Stomach (tissue), 4 donors: ENCODE measurements around the gene CCBE1.

ENCODE experiments used
- EP300 ChIP-seq: sonication (generic); formaldehyde crosslinking; IDR thresholded peaks from one replicate; pipeline ENCODE4 v1.6.1; 2017; ENCODE audit warnings: antibody characterized with exemption
- POLR2A ChIP-seq, 4 donors: fragments of 450-650 bp; IDR thresholded peaks; one replicate each; pipeline ENCODE4 v1.6.1; 2016; ENCODE audit warnings: antibody characterized with exemption in 4 of 4, control low read depth in 2 of 4, mild to moderate bottlenecking in 1 of 4, moderate library complexity in 1 of 4
- POLR2AphosphoS5 ChIP-seq, 3 donors: sonication (generic); formaldehyde crosslinking; IDR thresholded peaks; one replicate each; pipeline ENCODE4 v1.6.1; 2016; ENCODE audit warnings: antibody characterized with exemption in 3 of 3
- TF ChIP-seq, protein P1 (sequence below), 7 experiments: fragments of 450-650 bp in 4 of 7; fragments of 200-600 bp in 3 of 7; sonication (generic) in 3 of 7; IDR thresholded peaks; one replicate each; pipeline ENCODE4 v1.5.1; 2016 to 2019; ENCODE audit warnings: antibody characterized with exemption in 7 of 7, control low read depth in 2 of 7, mild to moderate bottlenecking in 1 of 7

DNA sequence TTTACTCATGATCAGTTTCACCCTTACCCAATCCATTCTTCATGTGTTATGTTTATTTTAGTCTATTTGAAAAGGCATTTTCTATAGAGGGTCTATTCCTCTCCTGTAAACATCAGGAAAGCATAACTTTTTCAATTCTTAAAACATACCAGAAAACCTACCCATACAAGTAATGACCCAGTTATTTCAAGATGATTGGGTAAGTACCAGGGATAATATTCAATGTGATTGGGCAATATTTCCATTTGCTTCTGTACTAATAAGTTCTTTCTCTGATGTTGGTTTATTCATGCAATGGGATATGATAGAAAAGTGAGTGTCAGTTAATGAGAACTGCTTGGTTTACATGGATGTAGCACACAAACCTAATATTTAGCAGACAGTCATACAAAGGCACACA is 87.6 kb downstream of the CCBE1 start:
- no peak for TF ChIP-seq POLR2AphosphoS5 (IDR thresholded peaks at IDR 0.05)
- no peak for TF ChIP-seq EP300
- no peak for TF ChIP-seq POLR2A (IDR thresholded peaks at IDR 0.05)
- TF ChIP-seq, protein P1, sequence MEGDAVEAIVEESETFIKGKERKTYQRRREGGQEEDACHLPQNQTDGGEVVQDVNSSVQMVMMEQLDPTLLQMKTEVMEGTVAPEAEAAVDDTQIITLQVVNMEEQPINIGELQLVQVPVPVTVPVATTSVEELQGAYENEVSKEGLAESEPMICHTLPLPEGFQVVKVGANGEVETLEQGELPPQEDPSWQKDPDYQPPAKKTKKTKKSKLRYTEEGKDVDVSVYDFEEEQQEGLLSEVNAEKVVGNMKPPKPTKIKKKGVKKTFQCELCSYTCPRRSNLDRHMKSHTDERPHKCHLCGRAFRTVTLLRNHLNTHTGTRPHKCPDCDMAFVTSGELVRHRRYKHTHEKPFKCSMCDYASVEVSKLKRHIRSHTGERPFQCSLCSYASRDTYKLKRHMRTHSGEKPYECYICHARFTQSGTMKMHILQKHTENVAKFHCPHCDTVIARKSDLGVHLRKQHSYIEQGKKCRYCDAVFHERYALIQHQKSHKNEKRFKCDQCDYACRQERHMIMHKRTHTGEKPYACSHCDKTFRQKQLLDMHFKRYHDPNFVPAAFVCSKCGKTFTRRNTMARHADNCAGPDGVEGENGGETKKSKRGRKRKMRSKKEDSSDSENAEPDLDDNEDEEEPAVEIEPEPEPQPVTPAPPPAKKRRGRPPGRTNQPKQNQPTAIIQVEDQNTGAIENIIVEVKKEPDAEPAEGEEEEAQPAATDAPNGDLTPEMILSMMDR (IDR thresholded peaks at IDR 0.05), result no peak
